Activated CD4-positive, alpha-beta T cell treated with anti-CD3 and anti-CD28 coated beads, Interleukin-2, amount 10 ng/mL, durations not matched to agents 7 days and 5 days (primary cell): ENCODE results near the gene ZIM2. TPM values are rescaled to one million over a fixed set of nuclear protein-coding genes. Genes with fewer than 3 reads are reported as not detected.

Experiments used
- CTCF ChIA-PET: fragments of 350-600 bp; sonication (Branson Sonifier 250); formaldehyde crosslinking; loops from one replicate; lab custom pipeline; 2021; ENCODE audit warnings: antibody characterized with exemption; lab: Charles Lee
- POLR2A ChIA-PET: fragments of 350-600 bp; sonication (Branson Sonifier 250); formaldehyde crosslinking; loops from one replicate; lab custom pipeline; 2021; ENCODE audit warnings: antibody characterized with exemption; lab: Charles Lee
- DNase-seq: peaks from one replicate; pipeline ENCODE4 v3.0.0-alpha.2; 2020
- H3K27ac Mint-ChIP-seq: one replicate; pipeline ENCODE4 v1.8.0; 2021; ENCODE audit warnings: mild to moderate bottlenecking, moderate library complexity, mixed read lengths
- H3K27me3 Mint-ChIP-seq: one replicate; pipeline ENCODE4 v1.8.0; 2021; ENCODE audit warnings: mixed read lengths
- H3K36me3 Mint-ChIP-seq: one replicate; pipeline ENCODE4 v1.8.0; 2021; ENCODE audit warnings: low read depth, mixed read lengths
- H3K4me1 Mint-ChIP-seq: one replicate; pipeline ENCODE4 v1.8.0; 2021; ENCODE audit warnings: mixed read lengths
- H3K4me3 Mint-ChIP-seq: one replicate; pipeline ENCODE4 v1.8.0; 2021; ENCODE audit warnings: mild to moderate bottlenecking, moderate library complexity, mixed read lengths
- H3K9me3 Mint-ChIP-seq: one replicate; pipeline ENCODE4 v1.8.0; 2021; ENCODE audit warnings: mixed read lengths
- total RNA-seq, 2 experiments: library from RNA; stranded (reverse); gene quantifications; one replicate each; pipeline ENCODE4 v1.2.3, GENCODE V29; 2021

The ZIM2 gene
- total RNA-seq, 2 experiments from 2014 or later, result not detected

- DNase-seq, result no peak
- no peaks in the 10 kb centered on the region for H3K4me1 Mint-ChIP-seq
- ChIA-PET POLR2A (no interaction called here), CTCF (no interaction called here)
- no peak overlapping the region for H3K27ac Mint-ChIP-seq
- H3K9me3 Mint-ChIP-seq, result peaks cover 48% of the 10 kb centered on the region
- H3K36me3 Mint-ChIP-seq, result no peaks in the 10 kb centered on the region
- H3K27me3 Mint-ChIP-seq, result no peaks in the 10 kb centered on the region
- no peak overlapping the region for H3K4me3 Mint-ChIP-seq
Observed at GRCh38 chr19:56748378-56748777, 92.1 kb downstream of the ZIM2 start.

- Mint-ChIP-seq H3K4me3 (no peak overlapping the region), H3K27me3 (no peaks in the 10 kb centered on the region), H3K27ac (no peak overlapping the region), H3K36me3 (no peaks in the 10 kb centered on the region), H3K4me1 (no peaks in the 10 kb centered on the region), H3K9me3 (peaks cover 45% of the 10 kb centered on the region)
- ChIA-PET CTCF (no interaction called here), POLR2A (no interaction called here)
- DNase-seq, result no peak
Observed at GRCh38 chr19:56746367-56746766, 94.2 kb downstream of the ZIM2 start.

- POLR2A ChIA-PET, result no interaction called here
- no peak for DNase-seq
- Mint-ChIP-seq H3K36me3 (no peaks in the 10 kb centered on the region), H3K27me3 (no peaks in the 10 kb centered on the region), H3K4me1 (no peaks in the 10 kb centered on the region), H3K4me3 (no peak overlapping the region), H3K27ac (no peak overlapping the region), H3K9me3 (peaks cover 39% of the 10 kb centered on the region)
- CTCF ChIA-PET, result no interaction called here
Observed at GRCh38 chr19:56740501-56740900, 100.0 kb downstream of the ZIM2 start.

- H3K4me1 Mint-ChIP-seq, result no peaks in the 10 kb centered on the region
- POLR2A ChIA-PET, result no interaction called here
- H3K4me3 Mint-ChIP-seq, result no peak overlapping the region
- H3K9me3 Mint-ChIP-seq, result peaks cover 47% of the 10 kb centered on the region
- CTCF ChIA-PET, result no interaction called here
- H3K36me3 Mint-ChIP-seq, result no peaks in the 10 kb centered on the region
- H3K27me3 Mint-ChIP-seq, result no peaks in the 10 kb centered on the region
- H3K27ac Mint-ChIP-seq, result no peak overlapping the region
- DNase-seq, result no peak
Observed at GRCh38 chr19:56736571-56736970, 104.0 kb downstream of the ZIM2 start.

- Mint-ChIP-seq H3K9me3 (peaks cover 38% of the 10 kb centered on the region), H3K4me3 (no peak overlapping the region), H3K36me3 (no peaks in the 10 kb centered on the region), H3K4me1 (no peaks in the 10 kb centered on the region), H3K27ac (no peak overlapping the region), H3K27me3 (no peaks in the 10 kb centered on the region)
- CTCF ChIA-PET, result no interaction called here
- POLR2A ChIA-PET, result no interaction called here
- DNase-seq, result no peak
Observed at GRCh38 chr19:56732976-56733375, 107.5 kb downstream of the ZIM2 start.

GRCh38 chr19:56727677-56728076 is 112.8 kb downstream of the ZIM2 start:
- Mint-ChIP-seq H3K4me1 (no peaks in the 10 kb centered on the region), H3K27ac (no peak overlapping the region), H3K36me3 (no peaks in the 10 kb centered on the region), H3K9me3 (peaks cover 38% of the 10 kb centered on the region), H3K4me3 (no peak overlapping the region), H3K27me3 (no peaks in the 10 kb centered on the region)
- no peak for DNase-seq
- CTCF ChIA-PET, result no interaction called here
- POLR2A ChIA-PET, result no interaction called here

- POLR2A ChIA-PET, result no interaction called here
- CTCF ChIA-PET, result no interaction called here
- H3K9me3 Mint-ChIP-seq, result peaks cover 42% of the 10 kb centered on the region
- no peaks in the 10 kb centered on the region for H3K4me1 Mint-ChIP-seq
- no peak overlapping the region for H3K4me3 Mint-ChIP-seq
- no peak for DNase-seq
- H3K27ac Mint-ChIP-seq, result no peak overlapping the region
- H3K36me3 Mint-ChIP-seq, result no peaks in the 10 kb centered on the region
- H3K27me3 Mint-ChIP-seq, result no peaks in the 10 kb centered on the region
Observed at GRCh38 chr19:56725829-56726424, 114.6 kb downstream of the ZIM2 start.

Other genes starting within 250 kb of the ZIM2 start
- gene ZNF71, start 245.4 kb downstream of the ZIM2 start, total RNA-seq, result 1 to 10 TPM; 6.4 TPM
- gene SMIM17, start 197.6 kb downstream of the ZIM2 start, total RNA-seq, result under 1 TPM; 0.20 to 0.25 TPM
- 1 to 10 TPM; 1.4 to 1.7 TPM for gene ZNF835, start 169.0 kb downstream of the ZIM2 start, total RNA-seq
- not detected for gene PEG3, start within 50 bp of the ZIM2 start, total RNA-seq